LHCN-M2 (cell line): ENCODE results near the gene NBEAL2. TPM values are rescaled to one million over a fixed set of nuclear protein-coding genes. Genes with fewer than 3 reads are reported as not detected.

Experiments used
- DNase-seq: peaks from one replicate; pipeline ENCODE4 v3.0.0-alpha.2; 2012; ENCODE audit warnings: low read depth
- total RNA-seq: library from RNA; depleted of rRNA; stranded (reverse); fragments of >200 nt; gene quantifications from 2 replicates; pipeline ENCODE4 v1.2.3, GENCODE V29; 2014

NBEAL2 gene
- total RNA-seq, 1 experiment from 2014 or later, result 2.2 TPM

GRCh38 chr3:46944191-46944590, 35.3 kb upstream of the NBEAL2 start:
- no peak for DNase-seq

- no peak for DNase-seq
Observed at GRCh38 chr3:46946416-46946815, 33.0 kb upstream of the NBEAL2 start.

DNA sequence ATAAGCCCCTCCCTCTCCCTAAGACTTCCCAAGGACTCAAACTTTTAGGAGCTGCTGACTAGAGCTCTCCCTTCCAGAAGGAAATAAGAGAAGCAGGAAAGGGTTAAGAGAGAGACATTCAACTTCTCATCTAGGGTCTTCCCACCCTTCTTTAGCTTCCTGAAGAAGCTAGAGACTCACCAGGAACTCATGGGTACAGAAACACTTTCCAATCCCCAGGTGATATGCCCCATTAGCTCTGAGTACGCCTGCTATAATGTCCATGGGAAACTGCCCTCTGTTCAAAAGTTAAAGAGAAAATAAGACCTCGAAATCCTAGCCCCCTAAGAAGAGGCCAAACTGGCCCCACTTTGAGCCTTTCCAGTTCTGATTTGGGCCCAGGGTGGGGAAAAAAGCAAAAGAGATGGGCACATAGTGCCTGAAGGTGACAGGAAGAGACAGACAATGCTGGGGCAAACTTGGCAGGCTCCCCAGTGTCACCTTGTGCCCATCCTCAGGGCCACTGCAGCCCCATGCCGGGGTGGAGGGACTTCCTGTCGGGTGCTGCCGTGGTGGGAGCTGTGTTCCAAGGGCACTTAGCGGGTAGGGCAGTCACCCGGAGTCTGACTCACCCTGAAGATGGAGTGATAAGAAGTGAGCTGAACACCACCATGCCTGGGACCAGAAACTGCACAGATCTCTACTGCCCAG, 32.5 kb upstream of the NBEAL2 start:
- no peak for DNase-seq

DNA sequence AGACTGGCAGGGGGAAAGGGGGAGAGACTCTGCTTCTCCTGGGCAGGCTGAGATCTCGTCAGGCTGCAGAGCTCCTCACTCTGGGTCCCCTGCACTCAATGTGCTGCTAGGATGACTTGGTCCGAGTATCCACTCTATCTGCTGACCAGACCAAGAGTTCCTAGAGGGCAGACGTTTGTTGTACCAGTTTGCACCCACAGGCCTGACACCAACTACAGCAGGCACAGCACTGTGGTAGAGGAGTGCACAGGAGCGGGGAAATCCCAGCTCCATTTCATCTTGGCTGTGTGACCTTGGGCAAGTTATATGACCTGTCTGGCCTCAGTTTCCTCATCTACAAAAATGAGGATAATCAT, 31.9 kb upstream of the NBEAL2 start:
- no peak for DNase-seq

- peak; percentile 74 for DNase-seq
Observed at GRCh38 chr3:46947981-46948791, 31.3 kb upstream of the NBEAL2 start.

- DNase-seq, result no peak
Observed at GRCh38 chr3:46948830-46949671, 30.4 kb upstream of the NBEAL2 start.

- no peak for DNase-seq
Observed at GRCh38 chr3:46950177-46950576, 29.3 kb upstream of the NBEAL2 start.

DNA sequence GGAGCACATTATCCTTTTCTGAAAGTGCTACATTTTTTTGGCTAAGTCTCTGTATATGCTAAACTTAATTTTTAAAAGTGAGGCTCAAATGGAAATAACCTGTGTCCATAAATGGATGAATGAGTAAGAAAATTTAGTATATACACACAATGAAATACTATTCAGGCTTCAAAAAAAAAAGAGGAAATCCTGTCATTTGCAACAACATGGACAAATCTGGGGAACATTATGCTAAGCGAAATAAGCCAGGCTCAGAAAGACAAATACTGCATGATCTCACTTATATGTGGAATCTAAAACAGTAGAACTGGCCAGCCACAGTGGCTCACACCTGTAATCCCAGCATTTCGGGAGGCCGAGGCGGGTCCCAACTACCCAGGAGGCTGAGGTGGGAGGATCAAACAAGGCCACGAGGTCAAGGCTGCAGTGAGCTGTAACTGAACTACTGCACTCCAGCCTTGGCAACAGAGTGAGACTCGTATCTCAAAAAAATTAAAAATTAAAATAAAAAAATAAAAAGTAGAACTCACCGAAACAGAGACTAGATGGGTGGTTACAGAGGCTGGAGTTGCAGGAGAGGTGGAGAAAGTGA, 28.7 kb upstream of the NBEAL2 start:
- no peak for DNase-seq

DNA sequence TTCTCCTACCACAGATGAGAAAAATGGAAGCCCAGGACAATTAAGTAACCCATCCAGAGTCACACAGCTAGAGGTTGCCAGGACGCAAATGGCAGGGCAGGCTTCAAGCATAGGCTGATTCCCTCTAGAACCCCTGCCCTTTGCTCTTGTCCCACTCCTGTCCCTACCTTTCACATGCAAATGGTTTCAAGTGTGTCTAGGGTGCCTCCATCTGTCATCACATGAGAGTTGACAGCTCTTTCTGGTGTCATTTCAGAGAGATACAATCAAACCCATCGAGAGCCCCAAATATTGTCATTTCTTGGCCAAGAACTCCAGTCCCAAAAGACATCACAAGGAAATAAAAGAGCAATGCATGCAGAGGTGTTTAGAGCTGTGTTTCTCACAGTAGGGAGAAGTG, 26.7 kb upstream of the NBEAL2 start:
- DNase-seq, result no peak

GRCh38 chr3:46953234-46954010, 26.0 kb upstream of the NBEAL2 start:
- DNase-seq, result no peak

DNA sequence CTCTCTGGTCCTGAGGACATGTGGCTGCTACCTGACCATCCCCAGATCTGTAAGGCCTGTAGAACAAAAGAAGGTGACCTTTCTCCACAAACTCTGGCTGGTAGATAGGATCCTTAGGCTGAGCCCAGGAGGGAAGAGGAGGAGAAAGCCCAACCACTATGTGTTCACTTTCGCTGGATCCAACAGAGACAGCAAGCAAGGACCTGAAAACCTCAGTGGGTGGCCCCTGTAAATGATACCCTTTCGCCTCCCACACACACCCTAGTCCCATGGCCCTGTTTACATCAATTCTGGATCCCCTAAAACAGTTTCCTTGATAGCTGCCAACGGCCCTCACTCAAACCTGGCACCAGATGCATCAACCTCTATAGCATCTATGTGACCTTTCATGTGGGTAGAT, 25.3 kb upstream of the NBEAL2 start:
- DNase-seq, result no peak

- no peak for DNase-seq
Observed at GRCh38 chr3:46955157-46955556, 24.3 kb upstream of the NBEAL2 start.

DNA sequence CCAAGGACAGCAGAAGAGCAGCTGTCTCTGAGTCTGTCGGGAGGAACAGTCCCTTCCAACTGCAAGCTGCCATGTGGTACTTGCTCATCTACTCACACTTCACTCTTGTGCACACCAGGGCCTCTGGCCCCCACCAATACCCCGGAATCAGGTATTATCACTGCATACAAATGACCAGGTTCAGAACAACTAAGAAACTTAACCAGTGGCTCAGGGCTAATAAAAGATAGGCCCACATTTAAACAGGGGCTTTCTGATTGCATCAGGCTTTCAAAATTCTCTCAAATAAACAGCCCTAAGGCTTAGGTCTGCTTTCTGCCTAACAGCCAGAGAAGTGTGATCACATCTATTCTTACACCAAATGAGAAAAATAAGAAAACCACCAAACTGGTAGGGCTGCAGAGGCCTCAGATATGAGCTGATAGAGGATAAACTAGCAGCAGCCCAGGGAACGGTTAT, 23.6 kb upstream of the NBEAL2 start:
- no peak for DNase-seq

- no peak for DNase-seq
Observed at GRCh38 chr3:46957092-46957820, 22.2 kb upstream of the NBEAL2 start.

DNA sequence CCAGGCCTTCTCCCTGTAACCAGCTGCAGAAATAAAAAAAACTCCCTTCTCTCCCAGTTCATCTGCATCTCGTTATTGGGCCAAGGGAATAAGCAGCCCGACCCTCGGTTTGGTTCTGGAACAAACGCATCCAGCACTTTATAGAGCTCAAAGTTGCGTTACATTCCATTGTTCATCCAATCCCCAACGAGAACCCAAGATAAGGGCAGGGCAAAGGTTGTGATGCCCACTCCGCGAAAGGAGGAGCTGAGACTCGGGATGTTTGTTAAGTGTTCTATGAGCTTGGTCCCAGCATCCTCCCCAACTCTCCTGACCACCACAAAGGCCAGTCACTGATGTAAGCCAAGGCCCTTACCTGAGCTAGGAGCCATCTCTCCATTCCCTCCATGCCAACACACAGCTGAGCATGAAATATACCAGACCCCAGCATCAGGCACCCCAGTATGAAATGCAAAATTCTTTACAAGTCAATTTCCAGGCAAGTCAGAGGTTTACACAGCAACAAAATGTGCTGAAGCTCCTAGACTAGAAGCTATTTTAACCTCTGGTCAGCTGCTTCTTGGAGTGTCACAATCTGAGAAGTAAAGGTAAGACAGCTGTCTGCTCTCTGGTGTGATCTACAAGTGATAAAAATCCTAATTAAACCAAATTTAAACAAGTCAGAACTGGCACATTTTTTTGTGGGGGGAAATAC, 20.9 kb upstream of the NBEAL2 start:
- DNase-seq, result no peak

GRCh38 chr3:46959161-46959511, 20.3 kb upstream of the NBEAL2 start:
- DNase-seq, result no peak

DNA sequence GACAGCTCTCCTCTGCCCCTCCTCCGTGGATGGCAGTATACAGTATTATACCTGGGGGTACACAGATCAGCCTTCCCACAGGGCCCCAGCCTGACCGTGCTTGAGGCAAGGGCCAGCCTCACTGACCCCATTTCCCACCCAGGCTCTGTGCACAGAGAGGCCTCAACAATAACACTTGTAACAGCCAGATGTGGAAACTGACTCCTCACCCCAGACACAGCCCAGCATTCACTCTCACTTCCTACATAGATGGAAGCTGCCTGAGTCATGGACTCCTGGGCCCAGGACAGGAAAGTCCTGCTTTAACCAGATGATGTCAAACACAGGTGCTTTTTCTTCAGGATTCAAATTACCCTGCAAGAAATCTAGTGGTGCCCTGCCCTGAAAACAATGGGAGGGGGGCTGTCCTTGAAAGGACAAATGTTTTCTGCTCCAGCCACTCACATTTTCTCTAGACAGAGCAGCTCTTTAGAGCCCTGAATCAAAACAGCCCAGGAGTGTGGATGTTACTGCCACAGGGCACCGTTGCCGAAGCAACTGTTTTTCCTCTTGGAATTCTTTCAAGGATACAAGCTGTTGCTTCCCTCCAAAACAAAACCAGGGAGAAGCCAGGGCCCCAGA, 19.3 kb upstream of the NBEAL2 start:
- DNase-seq, result peak; percentile 38

DNA sequence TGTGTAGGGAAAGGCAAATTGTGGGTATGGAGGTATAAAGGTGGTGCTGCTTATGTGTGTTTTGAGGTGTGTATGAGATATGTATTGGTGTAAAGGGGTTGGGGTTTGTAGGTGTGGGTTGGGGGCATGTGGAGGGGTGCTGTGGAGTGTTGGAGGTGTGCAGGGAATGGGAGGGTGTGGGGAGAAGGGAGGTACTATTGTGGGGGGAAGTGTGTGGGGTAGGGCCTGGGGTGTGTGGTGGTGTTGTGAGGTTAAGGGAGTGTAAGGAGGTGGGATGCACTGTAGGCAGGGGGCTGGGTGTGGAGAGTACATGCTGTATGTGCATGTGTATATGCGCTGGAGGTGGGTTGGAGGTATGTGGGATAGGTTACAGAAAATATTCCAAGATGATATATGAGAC, 18.6 kb upstream of the NBEAL2 start:
- DNase-seq, result no peak

GRCh38 chr3:46962427-46962826, 17.0 kb upstream of the NBEAL2 start:
- DNase-seq, result no peak
